ENCODE data around the gene ALG9. TPM values are rescaled to one million over a fixed set of nuclear protein-coding genes. Genes with fewer than 3 reads are reported as not detected.

Gene ALG9
- polyA plus RNA-seq, 1 donor from 2014 or later: 92.1 TPM

DNA sequence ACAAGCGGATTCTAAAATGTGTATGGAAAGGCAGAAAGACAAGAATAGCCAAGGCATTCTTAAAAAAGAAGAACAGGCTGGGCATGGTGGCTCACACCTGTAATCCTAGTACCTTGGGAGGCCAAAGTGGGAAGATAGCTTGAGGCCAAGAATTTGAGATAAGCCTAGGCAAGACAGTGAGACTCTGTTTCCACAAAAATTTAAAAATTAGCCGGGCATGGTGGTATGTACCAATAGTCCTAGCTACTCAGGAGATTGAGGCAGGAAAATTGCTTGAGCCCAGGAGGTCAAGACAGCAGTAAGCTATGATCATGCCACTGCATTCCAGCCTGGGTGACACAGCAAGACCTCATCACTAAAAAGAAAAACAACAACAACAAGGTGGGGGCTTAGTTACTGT, 59.2 kb downstream of the ALG9 start:
- H3K79me2 ChIP-seq (replicated peaks; ENCODE audit: insufficient read depth, low read length): no peaks in the 10 kb centered on the region
- TF ChIP-seq EZH2 (IDR thresholded peaks at IDR 0.05; ENCODE audit: borderline replicate concordance, insufficient read depth, low read length, poor library complexity, severe bottlenecking) (no peak), SMC3 (conservative IDR thresholded peaks at IDR 0.05; ENCODE audit: poor library complexity) (no peak), EP300 (conservative IDR thresholded peaks at IDR 0.05; ENCODE audit: poor library complexity, severe bottlenecking) (no peak), POLR2AphosphoS5 (IDR thresholded peaks at IDR 0.05) (no peak)
- no peak overlapping the region for H3K9ac ChIP-seq (ENCODE audit: low read length)
- H4K20me1 ChIP-seq (ENCODE audit: insufficient read depth): no peaks in the 10 kb centered on the region
- no peak overlapping the region for H3K27ac ChIP-seq (ENCODE audit: low read length)
- no peak overlapping the region for H3K4me3 ChIP-seq (ENCODE audit: low read length)
- H3K9me3 ChIP-seq (ENCODE audit: low read length): no peaks in the 10 kb centered on the region
- H3K27me3 ChIP-seq (ENCODE audit: insufficient read depth, low read depth, low read length): no peaks in the 10 kb centered on the region
- H3K9me2 ChIP-seq (ENCODE audit: insufficient read depth, low read length): no peaks in the 10 kb centered on the region
- H3K4me2 ChIP-seq (ENCODE audit: low read length): no peak overlapping the region
- H3K36me3 ChIP-seq (ENCODE audit: insufficient read depth, low read length): peaks cover 4% of the 10 kb centered on the region
- no peaks in the 10 kb centered on the region for H3F3A ChIP-seq (ENCODE audit: insufficient read depth, low read length, poor library complexity, severe bottlenecking)
- H2AFZ ChIP-seq (ENCODE audit: low read depth, low read length): no peak overlapping the region

- Histone ChIP-seq H2AFZ (ENCODE audit: low read depth, low read length) (no peak overlapping the region), H3K9ac (ENCODE audit: low read length) (no peak overlapping the region), H3K36me3 (ENCODE audit: insufficient read depth, low read length) (peaks cover 4% of the 10 kb centered on the region), H4K20me1 (ENCODE audit: insufficient read depth) (no peaks in the 10 kb centered on the region), H3K79me2 (replicated peaks; ENCODE audit: insufficient read depth, low read length) (no peaks in the 10 kb centered on the region), H3K27ac (ENCODE audit: low read length) (no peak overlapping the region), H3F3A (ENCODE audit: insufficient read depth, low read length, poor library complexity, severe bottlenecking) (no peaks in the 10 kb centered on the region), H3K27me3 (ENCODE audit: insufficient read depth, low read depth, low read length) (no peaks in the 10 kb centered on the region), H3K4me3 (ENCODE audit: low read length) (no peak overlapping the region), H3K9me3 (ENCODE audit: low read length) (no peaks in the 10 kb centered on the region), H3K9me2 (ENCODE audit: insufficient read depth, low read length) (no peaks in the 10 kb centered on the region), H3K4me2 (ENCODE audit: low read length) (no peak overlapping the region)
- TF ChIP-seq EZH2 (IDR thresholded peaks at IDR 0.05; ENCODE audit: borderline replicate concordance, insufficient read depth, low read length, poor library complexity, severe bottlenecking): no peak
- TF ChIP-seq EP300 (conservative IDR thresholded peaks at IDR 0.05; ENCODE audit: poor library complexity, severe bottlenecking): no peak
- TF ChIP-seq SMC3 (conservative IDR thresholded peaks at IDR 0.05; ENCODE audit: poor library complexity): no peak
- no peak for TF ChIP-seq POLR2AphosphoS5 (IDR thresholded peaks at IDR 0.05)
- TF ChIP-seq CTCF (IDR thresholded peaks at IDR 0.05; ENCODE audit: poor library complexity, severe bottlenecking): no peak
- no peak for TF ChIP-seq RAD21 (conservative IDR thresholded peaks at IDR 0.05)
- no peak for TF ChIP-seq REST (IDR thresholded peaks at IDR 0.05; ENCODE audit: borderline replicate concordance)
- no peak for TF ChIP-seq MXI1 (conservative IDR thresholded peaks at IDR 0.05; ENCODE audit: poor library complexity, severe bottlenecking)
- TF ChIP-seq TAF1 (IDR thresholded peaks at IDR 0.05; ENCODE audit: low read depth): no peak
Observed at GRCh38 chr11:111811445-111811844, 59.9 kb downstream of the ALG9 start.

Data from neural cell (in vitro differentiated cells).